HG03097 (cell line): ENCODE data around the gene CCDC71L.

Experiments used
- ATAC-seq: cut with Tn5 transposase; IDR thresholded peaks from one replicate; pipeline ENCODE4 v1.9.1; 2021; ENCODE audit not compliant: unreplicated experiment, low FRiP score

Gene CCDC71L

GRCh38 chr7:106609416-106609815, 51.5 kb downstream of the CCDC71L start:
- no peak for ATAC-seq

- no peak for ATAC-seq
Measured at GRCh38 chr7:106608661-106609060, 52.3 kb downstream of the CCDC71L start.
